K562 (cell line): ENCODE results near the gene TMEM39B. TPM values are rescaled to one million over a fixed set of nuclear protein-coding genes. Genes with fewer than 3 reads are reported as not detected.

Experiments used
- ARID3A ChIP-seq: IDR thresholded peaks from 2 replicates; pipeline ENCODE4 v1.6.1; 2012; ENCODE audit warnings: low read depth, low read length, improper control_type of control experiment, borderline replicate concordance
- BRF1 ChIP-seq: IDR thresholded peaks from 3 replicates; pipeline ENCODE4 v1.6.1; 2011; ENCODE audit warnings: borderline replicate concordance, mild to moderate bottlenecking; ENCODE audit not compliant: insufficient read length; ENCODE audit errors: extremely low read depth
- CBX5 ChIP-seq: IDR thresholded peaks from 2 replicates; pipeline ENCODE4 v1.6.1; 2014; ENCODE audit warnings: low read depth, borderline replicate concordance
- HSF4 ChIP-seq: fragments of 250-450 bp; sonication (Bioruptor Pico); IDR thresholded peaks from 2 replicates; pipeline ENCODE4 v2.1.2; 2022; ENCODE audit warnings: mild to moderate bottlenecking, moderate library complexity, borderline replicate concordance
- KAT7 ChIP-seq: sonication (generic); formaldehyde crosslinking; IDR thresholded peaks from 2 replicates; pipeline ENCODE4 v1.8.0; 2022; ENCODE audit warnings: missing genetic modification reagents, mild to moderate bottlenecking, borderline replicate concordance
- MNT ChIP-seq, 2 experiments: fragments of 450-650 bp; conservative IDR thresholded peaks; 2 replicates each; pipeline ENCODE4 v1.6.1; 2017; ENCODE audit warnings: mild to moderate bottlenecking in 2 of 2, moderate library complexity in 2 of 2
- NR0B1 ChIP-seq: fragments of 450-650 bp; IDR thresholded peaks from one replicate; pipeline ENCODE4 v1.6.1; 2018; ENCODE audit warnings: mild to moderate bottlenecking, moderate library complexity; ENCODE audit not compliant: partially characterized antibody
- RB1 ChIP-seq: fragments of 450-650 bp; IDR thresholded peaks from 2 replicates; pipeline ENCODE4 v1.6.1; 2017; ENCODE audit warnings: low read depth, mild to moderate bottlenecking
- SAFB2 ChIP-seq: fragments of 200-400 bp; formaldehyde crosslinking; IDR thresholded peaks from 2 replicates; pipeline ENCODE4 v1.6.1; 2018; ENCODE audit warnings: borderline replicate concordance, low read length, low read depth, moderate library complexity; ENCODE audit not compliant: severe bottlenecking
- SMC3 ChIP-seq: conservative IDR thresholded peaks from 2 replicates; pipeline ENCODE4 v1.6.1; 2011; ENCODE audit warnings: low read depth, low read length, improper control_type of control experiment; ENCODE audit not compliant: insufficient read depth
- SNIP1 ChIP-seq: fragments of 450-650 bp; IDR thresholded peaks from 2 replicates; pipeline ENCODE4 v1.7.1; 2017; ENCODE audit warnings: low read depth, mild to moderate bottlenecking
- SOX6 ChIP-seq: fragments of 450-650 bp; IDR thresholded peaks from 2 replicates; pipeline ENCODE4 v1.6.1; 2014; ENCODE audit warnings: mild to moderate bottlenecking
- SREBF1 ChIP-seq: fragments of 150-350 bp; IDR thresholded peaks from 2 replicates; pipeline ENCODE4 v1.6.1; 2014; ENCODE audit warnings: antibody characterized with exemption, low read depth, low read length, borderline replicate concordance
- TEAD4 ChIP-seq, 2 experiments: sonication (generic) in 1 of 2; formaldehyde crosslinking in 1 of 2; IDR thresholded peaks; 2 replicates each; pipeline versions ENCODE4 v1.6.1 to v1.8.0; 2012 to 2022; ENCODE audit warnings: borderline replicate concordance in 1 of 2, inconsistent platforms in 1 of 2, low read length in 1 of 2, mild to moderate bottlenecking in 1 of 2, missing genetic modification reagents in 1 of 2
- TOE1 ChIP-seq, 2 experiments: fragments of 450-650 bp in 1 of 2; sonication (generic) in 1 of 2; formaldehyde crosslinking in 1 of 2; IDR thresholded peaks; 2 replicates each; pipeline versions ENCODE4 v1.7.1 to v1.8.0; 2016 to 2022; ENCODE audit warnings: borderline replicate concordance in 2 of 2, mild to moderate bottlenecking in 2 of 2, antibody characterized with exemption in 1 of 2, inconsistent platforms in 1 of 2, low read depth in 1 of 2, missing genetic modification reagents in 1 of 2, moderate library complexity in 1 of 2
- ZFP30 ChIP-seq: fragments of 250-450 bp; sonication (Bioruptor Pico); IDR thresholded peaks from 2 replicates; pipeline ENCODE4 v1.8.0; 2022; ENCODE audit warnings: moderate library complexity, mild to moderate bottlenecking, inconsistent platforms, borderline replicate concordance
- ZHX1 ChIP-seq: fragments of 150-350 bp; conservative IDR thresholded peaks from 2 replicates; pipeline ENCODE4 v1.6.1; 2014; ENCODE audit warnings: low read length
- ZNF79 ChIP-seq: fragments of 250-450 bp; sonication (Bioruptor Pico); IDR thresholded peaks from 2 replicates; pipeline ENCODE4 v1.4.0; 2020; ENCODE audit warnings: low read depth, mild to moderate bottlenecking, moderate library complexity
- polyA plus RNA-seq, 8 experiments: library from polyadenylated mRNA; depleted of rRNA in 4 of 8; stranded (reverse) in 5 of 8; unstranded in 3 of 8; fragments of >200 nt; fragmentation: Nextera tagmentation in 2 of 8; fragmentation: Illumina TruSeq in 1 of 8; extraction: Ambion mirVana in 2 of 8; extraction: Trizol in 1 of 8; gene quantifications; 2 replicates each; pipeline versions ENCODE4 v1.2.1 to v1.2.3, GENCODE V29; 2011 to 2014; ENCODE audit warnings: inconsistent platforms in 1 of 8, missing spikeins in 1 of 8
- total RNA-seq, 7 experiments: library from RNA; depleted of rRNA in 6 of 7; stranded (reverse); fragments of >200 nt in 6 of 7; fragmentation: Illumina TruSeq in 2 of 7; extraction: Trizol in 2 of 7; gene quantifications; 2 replicates each; pipeline versions ENCODE4 v1.2.1 to v1.2.3, GENCODE V29; 2011 to 2021; ENCODE audit warnings: low replicate concordance in 1 of 7

TMEM39B gene
- total and polyA plus RNA-seq, 9 of the 15 experiments (the other 6 are each of a cell fraction or from before 2014, with no cell fraction given), result 0.92 to 28.5 (median 9.7) TPM

- TF ChIP-seq NR0B1, result no peak
- no peak for TF ChIP-seq ZNF79 (CRISPR knock-in tag)
- peak; percentile 64; the same call in 1 of the 2 replicates for TF ChIP-seq ARID3A
- peak; percentile 70 for TF ChIP-seq SOX6
- TF ChIP-seq SAFB2, result no peak
- TF ChIP-seq SREBF1, result no peak
- TF ChIP-seq TOE1 (IDR thresholded peaks at IDR 0.05; ENCODE audit: borderline replicate concordance), result no peak
- TF ChIP-seq TOE1 (CRISPR knock-in tag; IDR thresholded peaks at IDR 0.05; ENCODE audit: borderline replicate concordance, low read depth), result no peak
- TF ChIP-seq HSF4, result no peak
- no peak for TF ChIP-seq KAT7
- 0 out of 2 replicates have a peak, but pooled peaks have one; percentile 1 for TF ChIP-seq ZFP30 (CRISPR knock-in tag)
- TF ChIP-seq ZHX1, result no peak
- no peak for TF ChIP-seq MNT (conservative IDR thresholded peaks at IDR 0.05)
- TF ChIP-seq SNIP1, result no peak
- no peak for TF ChIP-seq BRF1
- TF ChIP-seq RB1, result no peak
- TF ChIP-seq SMC3, result no peak
- no peak for TF ChIP-seq CBX5
- TF ChIP-seq TEAD4 (IDR thresholded peaks at IDR 0.05; ENCODE audit: low read length), result peak; percentile 80
- TF ChIP-seq TEAD4 (CRISPR knock-in tag; IDR thresholded peaks at IDR 0.05; ENCODE audit: borderline replicate concordance), result no peak
Observed at GRCh38 chr1:32100807-32101708, 28.3 kb downstream of the TMEM39B start (continued).
